Neural progenitor cell (in vitro differentiated cells): ENCODE measurements around the gene RERG.

Experiments used
- CTCF ChIP-seq: fragments of 200-600 bp; sonication (generic); IDR thresholded peaks from 2 replicates; pipeline ENCODE4 v1.5.1; 2017; ENCODE audit warnings: antibody characterized with exemption, mild to moderate bottlenecking
- EZH2 ChIP-seq: fragments of 200-600 bp; sonication (generic); IDR thresholded peaks from 2 replicates; pipeline ENCODE4 v1.6.1; 2017; ENCODE audit warnings: antibody characterized with exemption, mild to moderate bottlenecking, moderate library complexity
- EZH2phosphoT487 ChIP-seq: fragments of 200-600 bp; sonication (generic); IDR thresholded peaks from 2 replicates; pipeline ENCODE4 v1.6.1; 2017; ENCODE audit warnings: antibody characterized with exemption

DNA sequence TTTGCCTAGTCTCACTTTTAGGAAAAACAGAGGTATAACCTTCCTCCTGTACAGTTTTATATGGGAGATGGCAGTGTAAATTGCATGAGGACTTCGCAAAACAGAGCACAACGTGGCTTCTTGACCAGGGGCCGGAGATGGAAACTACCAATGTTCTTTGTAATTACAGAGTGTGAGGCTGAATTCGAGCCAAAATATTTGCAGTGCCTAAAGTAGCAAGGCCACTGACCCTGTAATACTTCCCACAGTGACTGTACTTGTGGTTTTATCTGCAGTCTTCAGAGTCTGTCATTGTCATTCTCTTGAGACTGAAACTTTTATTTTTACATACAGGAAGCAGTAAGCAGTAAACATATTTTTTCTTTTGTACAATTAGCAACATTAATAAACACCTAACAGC lies 98.9 kb downstream of the RERG start:
- TF ChIP-seq EZH2phosphoT487 (no peak), CTCF (no peak), EZH2 (no peak)
